ENCODE results near the gene VDAC2. TPM values are rescaled to one million over a fixed set of nuclear protein-coding genes. Genes with fewer than 3 reads are reported as not detected.
A peak's percentile ranks its signal among the peaks of the same experiment; 100 is the strongest.

Gene VDAC2
- total RNA-seq, 4 donors from 2014 or later, result 111 to 196 (median 146) TPM

GRCh38 chr10:75243426-75243825 lies 32.8 kb downstream of the VDAC2 start:
- 59% methylated on average over 10 of the region's 10 CpGs for WGBS
- no peaks in the 10 kb centered on the region for H3K9me3 ChIP-seq
- TF ChIP-seq POLR2AphosphoS5 (IDR thresholded peaks at IDR 0.05), result no peak
- no peak for TF ChIP-seq CTCF (IDR thresholded peaks at IDR 0.05)
- TF ChIP-seq EP300 (IDR thresholded peaks at IDR 0.05), result no peak
- no peak for TF ChIP-seq POLR2A (IDR thresholded peaks at IDR 0.05)
- H3K27me3 ChIP-seq, result no peaks in the 10 kb centered on the region
- H3K27ac ChIP-seq, result peak overlapping the region; percentile 67
- no peak overlapping the region for H3K4me3 ChIP-seq
- peak; percentile 29 to 75 for DNase-seq (ENCODE audit: low spot score in 2 of 2)
- no peaks in the 10 kb centered on the region for H3K36me3 ChIP-seq
- H3K4me1 ChIP-seq, result peaks cover 26% of the 10 kb centered on the region

GRCh38 chr10:75244487-75245353 lies 34.1 kb downstream of the VDAC2 start:
- Histone ChIP-seq H3K9me3 (no peaks in the 10 kb centered on the region), H3K4me3 (no peak overlapping the region), H3K4me1 (peaks cover 23% of the 10 kb centered on the region), H3K36me3 (no peaks in the 10 kb centered on the region), H3K27me3 (no peaks in the 10 kb centered on the region), H3K27ac (peak overlapping the region; percentile 67)
- 86% methylated on average over 5 of the region's 8 CpGs for WGBS
- DNase-seq (ENCODE audit: low spot score in 2 of 2), result no peak
- no peak for TF ChIP-seq EP300 (IDR thresholded peaks at IDR 0.05)
- TF ChIP-seq POLR2AphosphoS5 (IDR thresholded peaks at IDR 0.05), result no peak
- no peak for TF ChIP-seq CTCF (IDR thresholded peaks at IDR 0.05)
- no peak for TF ChIP-seq POLR2A (IDR thresholded peaks at IDR 0.05)

GRCh38 chr10:75245354-75246250 lies 35.0 kb downstream of the VDAC2 start:
- Histone ChIP-seq H3K27ac (peak overlapping the region; percentile 67), H3K27me3 (no peaks in the 10 kb centered on the region), H3K36me3 (no peaks in the 10 kb centered on the region), H3K9me3 (no peaks in the 10 kb centered on the region), H3K4me1 (peaks cover 23% of the 10 kb centered on the region), H3K4me3 (no peak overlapping the region)
- DNase-seq (ENCODE audit: low spot score in 2 of 2), result no peak
- no peak for TF ChIP-seq EP300 (IDR thresholded peaks at IDR 0.05)
- 69% methylated on average over 8 of the region's 10 CpGs for WGBS

- no peak for DNase-seq (ENCODE audit: low spot score in 2 of 2)
- H3K27me3 ChIP-seq, result no peaks in the 10 kb centered on the region
- no peak overlapping the region for H3K4me3 ChIP-seq
- H3K27ac ChIP-seq, result no peak overlapping the region
- no peaks in the 10 kb centered on the region for H3K9me3 ChIP-seq
- peaks cover 23% of the 10 kb centered on the region for H3K4me1 ChIP-seq
- H3K36me3 ChIP-seq, result no peaks in the 10 kb centered on the region
- no peak for TF ChIP-seq POLR2AphosphoS5 (IDR thresholded peaks at IDR 0.05)
- no peak for TF ChIP-seq POLR2A (IDR thresholded peaks at IDR 0.05)
- no peak for TF ChIP-seq CTCF (IDR thresholded peaks at IDR 0.05)
- no peak for TF ChIP-seq EP300 (IDR thresholded peaks at IDR 0.05)
- 87% methylated on average over 6 of the region's 6 CpGs for WGBS
These were observed 35.9 kb downstream of the VDAC2 start for GRCh38 chr10:75246506-75246905.

GRCh38 chr10:75247797-75248196 lies 37.2 kb downstream of the VDAC2 start:
- Histone ChIP-seq H3K4me1 (peaks cover 23% of the 10 kb centered on the region), H3K9me3 (no peaks in the 10 kb centered on the region), H3K27ac (no peak overlapping the region), H3K36me3 (no peaks in the 10 kb centered on the region), H3K27me3 (no peaks in the 10 kb centered on the region), H3K4me3 (no peak overlapping the region)
- TF ChIP-seq EP300 (IDR thresholded peaks at IDR 0.05) (no peak), POLR2A (IDR thresholded peaks at IDR 0.05) (no peak), CTCF (IDR thresholded peaks at IDR 0.05) (no peak), POLR2AphosphoS5 (IDR thresholded peaks at IDR 0.05) (no peak)
- 69% methylated on average over 3 of the region's 5 CpGs for WGBS
- DNase-seq (ENCODE audit: low spot score in 2 of 2), result peak in 1 of 2 donors; percentile 52
